HepG2 (cell line): ENCODE measurements around the gene C2. TPM values are rescaled to one million over a fixed set of nuclear protein-coding genes. Genes with fewer than 3 reads are reported as not detected.

Source experiments
- ATAC-seq: fragments of 200-7000 bp; cut with Tn5 transposase; 3 replicates; pipeline ENCODE4 v1.9.1; 2020; ENCODE audit warnings: mild to moderate bottlenecking, moderate library complexity
- BruUV-seq: library from RNA; stranded (reverse); fragments of 400-500 nt; replicated peaks from 2 replicates; lab custom pipeline; 2021; lab: Mats Ljungman, UMichigan
- CTCF ChIA-PET: fragments of 300-600 bp; formaldehyde crosslinking; extraction: SDS; loops from one replicate; lab custom pipeline; 2021; ENCODE audit warnings: low total read pairs, inconsistent platforms, low intra/inter-chr PET ratio; lab: Yijun Ruan, JAX
- POLR2A ChIA-PET: fragments of 350-600 bp; sonication (Branson Sonifier 250); formaldehyde crosslinking; loops from one replicate; lab custom pipeline; 2020; ENCODE audit warnings: antibody characterized with exemption, inconsistent platforms; lab: Yijun Ruan, JAX
- DNase-seq: peaks from one replicate; pipeline ENCODE4 v3.0.0-alpha.2; 2015; ENCODE audit warnings: low spot score
- FAIRE-seq: peaks from 3 replicates; lab custom pipeline; 2011; peaks lifted over from hg19 to GRCh38; lab: Jason Lieb, UNC
- H2AFZ ChIP-seq: one replicate; pipeline ENCODE4 v1.6.1; 2011; ENCODE audit warnings: low read length, inconsistent platforms
- H3K27ac ChIP-seq: fragments of 300-600 bp; 3 replicates; pipeline ENCODE4 v1.8.0; 2011; ENCODE audit warnings: mixed run types, mild to moderate bottlenecking, mixed read lengths, low read length, inconsistent platforms; ENCODE audit not compliant: insufficient read depth; ENCODE audit errors: extremely low read length
- H3K27me3 ChIP-seq, 2 experiments: fragments of 200-600 bp in 1 of 2; 2 replicates in 1 of 2; 3 replicates in 1 of 2; pipeline versions ENCODE4 v1.6.0 to v1.8.0; 2011; ENCODE audit warnings: low read length in 2 of 2, mild to moderate bottlenecking in 2 of 2, moderate library complexity in 2 of 2, inconsistent platforms in 1 of 2; ENCODE audit not compliant: insufficient read depth in 2 of 2, control insufficient read depth in 1 of 2
- H3K36me3 ChIP-seq, 2 experiments: fragments of 200-600 bp in 1 of 2; replicated peaks in 1 of 2; 2 replicates in 1 of 2; 3 replicates in 1 of 2; pipeline versions ENCODE4 v1.5.1 to v1.8.0; 2011; ENCODE audit warnings: low read length in 2 of 2, inconsistent platforms in 1 of 2; ENCODE audit not compliant: insufficient read depth in 2 of 2, control insufficient read depth in 1 of 2
- H3K4me1 ChIP-seq: 2 replicates; pipeline ENCODE4 v1.5.1; 2012; ENCODE audit warnings: low read length, inconsistent platforms; ENCODE audit not compliant: insufficient read depth
- H3K4me2 ChIP-seq: 2 replicates; pipeline ENCODE4 v1.6.0; 2011; ENCODE audit warnings: low read depth, low read length, inconsistent platforms
- H3K4me3 ChIP-seq, 3 experiments: fragments of 200-600 bp in 1 of 3; sonication (generic), shearing (Covaris generic) in 1 of 3; replicated peaks in 1 of 3; 2 replicates each; pipeline ENCODE4 v1.5.1; 2011 to 2016; ENCODE audit warnings: low read length in 3 of 3, inconsistent platforms in 2 of 3, low read depth in 2 of 3, mild to moderate bottlenecking in 2 of 3, control low read depth in 1 of 3, mixed read lengths in 1 of 3; ENCODE audit not compliant: insufficient read depth in 1 of 3
- H3K79me2 ChIP-seq: one replicate; pipeline ENCODE4 v1.6.1; 2011; ENCODE audit warnings: low read length, inconsistent platforms; ENCODE audit not compliant: insufficient read depth
- H3K9ac ChIP-seq: 2 replicates; pipeline ENCODE4 v1.6.0; 2011; ENCODE audit warnings: mild to moderate bottlenecking, low read depth, low read length, inconsistent platforms; ENCODE audit not compliant: insufficient read depth
- H3K9me3 ChIP-seq: 2 replicates; pipeline ENCODE4 v1.5.1; 2012; ENCODE audit warnings: mild to moderate bottlenecking, low read length
- H4K20me1 ChIP-seq: 2 replicates; pipeline ENCODE4 v1.6.0; 2011; ENCODE audit warnings: inconsistent platforms, mild to moderate bottlenecking, low read length, moderate library complexity; ENCODE audit not compliant: insufficient read depth
- EEA1 ChIP-seq: sonication (generic); formaldehyde crosslinking; IDR thresholded peaks from 2 replicates; pipeline ENCODE4 v1.5.1; 2020; ENCODE audit warnings: mild to moderate bottlenecking, missing genetic modification reagents, borderline replicate concordance
- ERF ChIP-seq: IDR thresholded peaks from 2 replicates; pipeline ENCODE4 v1.6.1; 2018; ENCODE audit warnings: missing biosample characterization, missing genetic modification reagents
- HNRNPK ChIP-seq: fragments of 200-400 bp; formaldehyde crosslinking; IDR thresholded peaks from 2 replicates; pipeline ENCODE4 v1.6.1; 2018; ENCODE audit warnings: low read length, low read depth, moderate library complexity, mild to moderate bottlenecking; ENCODE audit not compliant: poor library complexity, severe bottlenecking
- IRF9 ChIP-seq: sonication (generic); formaldehyde crosslinking; IDR thresholded peaks from 2 replicates; pipeline ENCODE4 v1.8.0; 2022; ENCODE audit warnings: missing genetic modification reagents, mild to moderate bottlenecking, borderline replicate concordance
- KMT2A ChIP-seq: sonication (generic); formaldehyde crosslinking; IDR thresholded peaks from 2 replicates; pipeline ENCODE4 v1.4.0; 2020; ENCODE audit warnings: missing genetic modification reagents
- MTA3 ChIP-seq: sonication (generic); formaldehyde crosslinking; IDR thresholded peaks from 2 replicates; pipeline ENCODE4 v1.4.0; 2020; ENCODE audit warnings: missing genetic modification reagents
- SCMH1 ChIP-seq: sonication (generic); formaldehyde crosslinking; IDR thresholded peaks from 2 replicates; pipeline ENCODE4 v1.9.0; 2021; ENCODE audit warnings: missing genetic modification reagents, mild to moderate bottlenecking, borderline replicate concordance
- SMAD1 ChIP-seq: sonication (generic); formaldehyde crosslinking; IDR thresholded peaks from 2 replicates; pipeline ENCODE4 v1.4.0; 2020; ENCODE audit warnings: missing genetic modification reagents, low read depth, mild to moderate bottlenecking, borderline replicate concordance
- TGIF2 ChIP-seq: IDR thresholded peaks from 2 replicates; pipeline ENCODE4 v1.6.1; 2016; ENCODE audit warnings: control low read depth, missing compliant biosample characterization
- ZFP82 ChIP-seq: sonication (generic); formaldehyde crosslinking; IDR thresholded peaks from 2 replicates; pipeline ENCODE4 v1.5.1; 2020; ENCODE audit warnings: mild to moderate bottlenecking, missing genetic modification reagents, borderline replicate concordance
- ZMYM4 ChIP-seq: sonication (generic); formaldehyde crosslinking; IDR thresholded peaks from 2 replicates; pipeline ENCODE4 v1.8.1; 2023; ENCODE audit warnings: mild to moderate bottlenecking, missing genetic modification reagents
- ZNF235 ChIP-seq: sonication (generic); formaldehyde crosslinking; IDR thresholded peaks from 2 replicates; pipeline ENCODE4 v1.8.1; 2023; ENCODE audit warnings: mild to moderate bottlenecking, missing genetic modification reagents, borderline replicate concordance
- ZNF564 ChIP-seq: sonication (generic); formaldehyde crosslinking; IDR thresholded peaks from 2 replicates; pipeline ENCODE4 v1.8.1; 2023; ENCODE audit warnings: mild to moderate bottlenecking, missing genetic modification reagents
- ZNF773 ChIP-seq: sonication (generic); formaldehyde crosslinking; IDR thresholded peaks from 2 replicates; pipeline ENCODE4 v1.4.0; 2020; ENCODE audit warnings: missing genetic modification reagents, borderline replicate concordance
- ZSCAN21 ChIP-seq: sonication (generic); formaldehyde crosslinking; IDR thresholded peaks from 2 replicates; pipeline ENCODE4 v1.8.0; 2022; ENCODE audit warnings: mild to moderate bottlenecking, missing genetic modification reagents, moderate library complexity, borderline replicate concordance
- ZUFSP ChIP-seq: sonication (generic); formaldehyde crosslinking; IDR thresholded peaks from 2 replicates; pipeline ENCODE4 v1.9.0; 2021; ENCODE audit warnings: missing genetic modification reagents, mild to moderate bottlenecking, borderline replicate concordance
- WGBS: methylation state at CpG from one replicate; pipeline ENCODE4 v1.1.6; 2017; ENCODE audit warnings: low lambda C conversion rate; 5-methylcytosine and 5-hydroxymethylcytosine counted together
- in situ Hi-C: cut with HindIII; loops from 2 replicates; pipeline ENCODE4 v1.10.0; 2017; ENCODE audit warnings: low pct_unique_long_range_greater_than_20kb; ENCODE audit not compliant: extremely low pct_ligation_motif_present
- intact Hi-C: fragments of 100-400 bp; cut with micrococcal nuclease; formaldehyde crosslinking; loops from one replicate; pipeline ENCODE4 v1.10.0; 2022; ENCODE audit not compliant: unreplicated experiment
- polyA plus RNA-seq, 8 experiments: library from polyadenylated mRNA; depleted of rRNA in 3 of 8; stranded (reverse) in 7 of 8; unstranded in 1 of 8; fragments of >200 nt; fragmentation: Illumina TruSeq in 4 of 8; extraction: Trizol in 4 of 8; gene quantifications; 2 replicates each; pipeline versions ENCODE4 v1.2.1 to v1.2.3, GENCODE V29; 2011 to 2016; ENCODE audit warnings: low read depth in 4 of 8, missing spikeins in 1 of 8, mixed read lengths in 1 of 8; ENCODE audit not compliant: insufficient read depth in 1 of 8
- total RNA-seq, 5 experiments: library from RNA; depleted of rRNA; stranded (reverse); fragments of >200 nt; fragmentation: Illumina TruSeq; extraction: Trizol; gene quantifications; 2 replicates each; pipeline ENCODE4 v1.2.3, GENCODE V29; 2016; ENCODE audit warnings: low read depth in 1 of 5
- TF ChIP-seq, protein P1 (sequence below): sonication (generic); formaldehyde crosslinking; IDR thresholded peaks from 2 replicates; pipeline ENCODE4 v1.4.0; 2020; ENCODE audit warnings: missing genetic modification reagents
- TF ChIP-seq, protein P2 (sequence below): sonication (generic); formaldehyde crosslinking; IDR thresholded peaks from 2 replicates; pipeline ENCODE4 v1.4.0; 2020; ENCODE audit warnings: missing genetic modification reagents

C2 gene
- total and polyA plus RNA-seq, 2 of the 13 experiments (the other 11 are each of a cell fraction or from before 2014, with no cell fraction given) = 165 to 307 TPM

DNA sequence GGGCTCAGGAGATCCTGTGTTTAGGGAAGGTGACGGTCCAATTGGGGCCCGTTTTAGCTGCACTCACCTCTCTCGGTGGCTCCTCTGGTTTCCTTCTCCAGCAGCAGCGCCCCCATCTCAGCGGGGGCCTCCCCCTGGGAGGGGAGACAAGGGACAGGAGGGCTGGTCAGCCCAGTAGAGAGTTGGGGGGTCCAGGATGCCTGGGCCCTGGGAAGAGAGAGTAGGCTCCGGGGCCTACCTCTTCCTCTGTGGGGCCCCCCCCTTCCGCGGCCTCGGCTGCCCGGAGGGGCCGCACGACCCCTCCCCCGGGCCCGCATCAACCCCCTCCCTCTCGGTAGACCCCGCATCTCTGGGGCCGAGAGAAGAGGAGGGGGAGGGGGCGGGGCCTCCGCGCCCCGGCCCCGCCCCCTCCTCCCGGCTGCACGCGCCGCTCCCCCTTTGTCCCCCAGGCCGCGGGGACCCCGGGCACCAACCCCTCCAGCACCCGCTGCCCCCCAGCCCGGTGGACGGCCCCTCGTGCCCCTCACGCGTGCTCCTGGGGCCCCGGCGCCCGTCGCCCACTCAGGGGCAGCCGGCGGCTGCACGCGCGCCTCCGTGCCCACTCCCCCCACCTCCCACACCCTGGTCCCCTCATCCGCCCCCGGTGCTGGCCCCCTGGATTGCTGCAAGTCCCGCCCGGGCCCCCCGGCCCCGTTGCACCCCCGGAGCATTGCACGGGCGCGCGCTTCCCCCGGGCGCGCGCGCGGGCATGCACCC, 30.5 kb upstream of the C2 start:
- Histone ChIP-seq H3K36me3 (peaks cover 19 to 28% of the 10 kb centered on the region in 2 experiments), H2AFZ (no peak overlapping the region), H3K27me3 (peaks cover 0 to 7% of the 10 kb centered on the region in 2 experiments; a peak in 1 of 5 replicates), H3K9me3 (no peaks in the 10 kb centered on the region), H3K4me2 (peak overlapping the region; percentile 97), H3K79me2 (peaks cover 26% of the 10 kb centered on the region), H3K4me1 (peaks cover 35% of the 10 kb centered on the region), H3K27ac (peak overlapping the region; percentile 69), H3K4me3 (peak overlapping the region; percentile 89 to 100 (median 96)), H3K9ac (peak overlapping the region; percentile 84), H4K20me1 (no peaks in the 10 kb centered on the region)
- POLR2A ChIA-PET = interaction anchor here (0.6 to 4.7 kb wide), 18 partner anchors 11 to 241 kb away, joined by 3 to 41 read pairs (median 8); partner anchors contain the start of genes APOM, CFB, DXO and HSPA1B
- ATAC-seq (peak; percentile 6), FAIRE-seq (no peak), DNase-seq (no peak)
- intact Hi-C loops (loop anchor here (2.0 to 5.0 kb wide), 2 partner anchors 32 to 65 kb away; no protein-coding TSS in a partner anchor), in situ Hi-C loops (no loop called here)
- CTCF ChIA-PET = no interaction called here
- WGBS = 4% methylated on average over 8 of the region's 62 CpGs
- no TSS peak for BruUV-seq
- TF ChIP-seq ZFP82 (CRISPR knock-in tag) (peak; percentile 75; the same call in 1 of the 2 replicates), HNRNPK (peak; percentile 89), ZNF235 (0 out of 2 replicates have a peak, but pooled peaks have one; percentile 65), IRF9 (CRISPR knock-in tag) (no peak), ZUFSP (CRISPR knock-in tag) (no peak), ZNF773 (CRISPR knock-in tag) (0 out of 2 replicates have a peak, but pooled peaks have one; percentile 19), EEA1 (peak; percentile 5; the same call in 1 of the 2 replicates), SCMH1 (CRISPR knock-in tag) (no peak), ZNF564 (CRISPR knock-in tag) (0 out of 2 replicates have a peak, but pooled peaks have one; percentile 10), SMAD1 (CRISPR knock-in tag) (0 out of 2 replicates have a peak, but pooled peaks have one; percentile 19), ZSCAN21 (0 out of 2 replicates have a peak, but pooled peaks have one; percentile 29), MTA3 (CRISPR knock-in tag) (no peak), ZMYM4 (CRISPR knock-in tag) (peak; percentile 7; the same call in 1 of the 2 replicates), TGIF2 (CRISPR knock-in tag) (no peak), KMT2A (CRISPR knock-in tag) (no peak), ERF (CRISPR knock-in tag) (0 out of 2 replicates have a peak, but pooled peaks have one; percentile 45)
- TF ChIP-seq, protein P1, sequence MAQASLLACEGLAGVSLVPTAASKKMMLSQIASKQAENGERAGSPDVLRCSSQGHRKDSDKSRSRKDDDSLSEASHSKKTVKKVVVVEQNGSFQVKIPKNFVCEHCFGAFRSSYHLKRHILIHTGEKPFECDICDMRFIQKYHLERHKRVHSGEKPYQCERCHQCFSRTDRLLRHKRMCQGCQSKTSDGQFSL (CRISPR knock-in tag) = peak; percentile 25; the same call in 1 of the 2 replicates
- TF ChIP-seq, protein P2, sequence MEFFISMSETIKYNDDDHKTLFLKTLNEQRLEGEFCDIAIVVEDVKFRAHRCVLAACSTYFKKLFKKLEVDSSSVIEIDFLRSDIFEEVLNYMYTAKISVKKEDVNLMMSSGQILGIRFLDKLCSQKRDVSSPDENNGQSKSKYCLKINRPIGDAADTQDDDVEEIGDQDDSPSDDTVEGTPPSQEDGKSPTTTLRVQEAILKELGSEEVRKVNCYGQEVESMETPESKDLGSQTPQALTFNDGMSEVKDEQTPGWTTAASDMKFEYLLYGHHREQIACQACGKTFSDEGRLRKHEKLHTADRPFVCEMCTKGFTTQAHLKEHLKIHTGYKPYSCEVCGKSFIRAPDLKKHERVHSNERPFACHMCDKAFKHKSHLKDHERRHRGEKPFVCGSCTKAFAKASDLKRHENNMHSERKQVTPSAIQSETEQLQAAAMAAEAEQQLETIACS = peak; percentile 79; the same call in 1 of the 2 replicates
